K562 (cell line): ENCODE measurements around the gene NDUFAF3. TPM values are rescaled to one million over a fixed set of nuclear protein-coding genes. Genes with fewer than 3 reads are reported as not detected.

ENCODE experiments used
- GTF2F1 ChIP-seq: IDR thresholded peaks from 2 replicates; pipeline ENCODE4 v1.6.1; 2011; ENCODE audit warnings: low read depth, low read length, improper control_type of control experiment
- IFI16 ChIP-seq: fragments of 250-450 bp; sonication (Bioruptor Pico); IDR thresholded peaks from 2 replicates; pipeline ENCODE4 v2.1.2; 2022; ENCODE audit warnings: mild to moderate bottlenecking, inconsistent platforms
- KDM5B ChIP-seq: fragments of 200-600 bp; sonication (generic); IDR thresholded peaks from 2 replicates; pipeline ENCODE4 v1.6.1; 2012; ENCODE audit warnings: low read depth, mild to moderate bottlenecking, moderate library complexity, low read length, control low read depth, inconsistent platforms; ENCODE audit not compliant: insufficient replicate concordance
- MAZ ChIP-seq, 2 experiments: fragments of 450-650 bp in 1 of 2; sonication (generic) in 1 of 2; formaldehyde crosslinking; IDR thresholded peaks in 1 of 2; conservative IDR thresholded peaks in 1 of 2; 2 replicates each; pipeline versions ENCODE4 v1.4.0 to v1.5.0; 2020; ENCODE audit warnings: mild to moderate bottlenecking in 1 of 2, missing genetic modification reagents in 1 of 2
- MECOM ChIP-seq: fragments of 250-450 bp; sonication (Bioruptor Pico); IDR thresholded peaks from 2 replicates; pipeline ENCODE4 v1.8.0; 2022; ENCODE audit warnings: inconsistent platforms
- MXI1 ChIP-seq: IDR thresholded peaks from 2 replicates; pipeline ENCODE4 v1.6.1; 2011; ENCODE audit warnings: low read depth, mild to moderate bottlenecking, improper control_type of control experiment, low read length
- NR1H2 ChIP-seq: sonication (generic); formaldehyde crosslinking; IDR thresholded peaks from 2 replicates; pipeline ENCODE4 v1.4.0; 2020; ENCODE audit warnings: mild to moderate bottlenecking, missing genetic modification reagents
- SPI1 ChIP-seq: IDR thresholded peaks from 2 replicates; pipeline ENCODE4 v1.6.1; 2011; ENCODE audit warnings: low read depth, low read length, control low read depth, borderline replicate concordance
- TEAD1 ChIP-seq, 2 experiments: fragments of 450-650 bp in 1 of 2; sonication (generic) in 1 of 2; formaldehyde crosslinking; IDR thresholded peaks; 2 replicates each; pipeline versions ENCODE4 v1.4.0 to v1.8.0; 2020 to 2022; ENCODE audit warnings: mild to moderate bottlenecking in 2 of 2, missing genetic modification reagents in 1 of 2
- USF2 ChIP-seq: sonication (generic); formaldehyde crosslinking; IDR thresholded peaks from 2 replicates; pipeline ENCODE4 v1.5.0; 2020; ENCODE audit warnings: missing genetic modification reagents
- ZFP1 ChIP-seq: fragments of 450-650 bp; formaldehyde crosslinking; IDR thresholded peaks from 2 replicates; pipeline ENCODE4 v1.4.0; 2020; ENCODE audit warnings: mild to moderate bottlenecking, mixed read lengths
- ZNF134 ChIP-seq: fragments of 250-450 bp; sonication (Bioruptor Pico); conservative IDR thresholded peaks from 2 replicates; pipeline ENCODE4 v1.4.0; 2020
- ZNF280B ChIP-seq: fragments of 250-450 bp; sonication (Bioruptor Pico); IDR thresholded peaks from 2 replicates; pipeline ENCODE4 v1.5.1; 2021; ENCODE audit warnings: mild to moderate bottlenecking
- polyA plus RNA-seq, 8 experiments: library from polyadenylated mRNA; depleted of rRNA in 4 of 8; stranded (reverse) in 5 of 8; unstranded in 3 of 8; fragments of >200 nt; fragmentation: Nextera tagmentation in 2 of 8; fragmentation: Illumina TruSeq in 1 of 8; extraction: Ambion mirVana in 2 of 8; extraction: Trizol in 1 of 8; gene quantifications; 2 replicates each; pipeline versions ENCODE4 v1.2.1 to v1.2.3, GENCODE V29; 2011 to 2014; ENCODE audit warnings: inconsistent platforms in 1 of 8, missing spikeins in 1 of 8
- total RNA-seq, 7 experiments: library from RNA; depleted of rRNA in 6 of 7; stranded (reverse); fragments of >200 nt in 6 of 7; fragmentation: Illumina TruSeq in 2 of 7; extraction: Trizol in 2 of 7; gene quantifications; 2 replicates each; pipeline versions ENCODE4 v1.2.1 to v1.2.3, GENCODE V29; 2011 to 2021; ENCODE audit warnings: low replicate concordance in 1 of 7
- TF ChIP-seq, protein P1 (sequence below): sonication (generic); formaldehyde crosslinking; IDR thresholded peaks from 2 replicates; pipeline ENCODE4 v1.8.0; 2023; ENCODE audit warnings: mild to moderate bottlenecking, missing genetic modification reagents
- TF ChIP-seq, protein P2 (sequence below): fragments of 250-450 bp; sonication (Bioruptor Pico); IDR thresholded peaks from 2 replicates; pipeline ENCODE4 v1.4.0; 2020
- TF ChIP-seq, protein P3 (sequence below): IDR thresholded peaks from 3 replicates; pipeline ENCODE4 v1.6.1; 2011; ENCODE audit warnings: borderline replicate concordance, mild to moderate bottlenecking; ENCODE audit not compliant: insufficient read length, insufficient read depth
- TF ChIP-seq, protein P4 (sequence below): fragments of 450-650 bp; IDR thresholded peaks from 2 replicates; pipeline ENCODE4 v1.6.1; 2016; ENCODE audit warnings: mild to moderate bottlenecking

Gene NDUFAF3
- total and polyA plus RNA-seq, 9 of the 15 experiments (the other 6 are each of a cell fraction or from before 2014, with no cell fraction given), result 17.0 to 127 (median 36.3) TPM

- TF ChIP-seq ZNF280B, result no peak
- no peak for TF ChIP-seq ZFP1 (CRISPR knock-in tag)
- TF ChIP-seq, protein P1, sequence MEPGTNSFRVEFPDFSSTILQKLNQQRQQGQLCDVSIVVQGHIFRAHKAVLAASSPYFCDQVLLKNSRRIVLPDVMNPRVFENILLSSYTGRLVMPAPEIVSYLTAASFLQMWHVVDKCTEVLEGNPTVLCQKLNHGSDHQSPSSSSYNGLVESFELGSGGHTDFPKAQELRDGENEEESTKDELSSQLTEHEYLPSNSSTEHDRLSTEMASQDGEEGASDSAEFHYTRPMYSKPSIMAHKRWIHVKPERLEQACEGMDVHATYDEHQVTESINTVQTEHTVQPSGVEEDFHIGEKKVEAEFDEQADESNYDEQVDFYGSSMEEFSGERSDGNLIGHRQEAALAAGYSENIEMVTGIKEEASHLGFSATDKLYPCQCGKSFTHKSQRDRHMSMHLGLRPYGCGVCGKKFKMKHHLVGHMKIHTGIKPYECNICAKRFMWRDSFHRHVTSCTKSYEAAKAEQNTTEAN (CRISPR knock-in tag), result no peak
- TF ChIP-seq KDM5B, result peak; percentile 73
- TF ChIP-seq, protein P2, sequence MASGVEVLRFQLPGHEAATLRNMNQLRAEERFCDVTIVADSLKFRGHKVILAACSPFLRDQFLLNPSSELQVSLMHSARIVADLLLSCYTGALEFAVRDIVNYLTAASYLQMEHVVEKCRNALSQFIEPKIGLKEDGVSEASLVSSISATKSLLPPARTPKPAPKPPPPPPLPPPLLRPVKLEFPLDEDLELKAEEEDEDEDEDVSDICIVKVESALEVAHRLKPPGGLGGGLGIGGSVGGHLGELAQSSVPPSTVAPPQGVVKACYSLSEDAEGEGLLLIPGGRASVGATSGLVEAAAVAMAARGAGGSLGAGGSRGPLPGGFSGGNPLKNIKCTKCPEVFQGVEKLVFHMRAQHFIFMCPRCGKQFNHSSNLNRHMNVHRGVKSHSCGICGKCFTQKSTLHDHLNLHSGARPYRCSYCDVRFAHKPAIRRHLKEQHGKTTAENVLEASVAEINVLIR, result no peak
- peak; percentile 43; the same call in 1 of the 2 replicates for TF ChIP-seq NR1H2 (CRISPR knock-in tag)
- TF ChIP-seq SPI1, result 0 out of 2 replicates have a peak, but pooled peaks have one; percentile 21
- TF ChIP-seq MXI1, result no peak
- TF ChIP-seq MAZ (CRISPR knock-in tag; conservative IDR thresholded peaks at IDR 0.05 in 1 of 2, IDR thresholded peaks at IDR 0.05 in 1 of 2), result peak in 1 of 2 experiments; percentile 31; a peak in 1 of 4 replicates
- TF ChIP-seq USF2 (CRISPR knock-in tag), result no peak
- no peak for TF ChIP-seq ZNF134 (CRISPR knock-in tag)
- TF ChIP-seq, protein P3, sequence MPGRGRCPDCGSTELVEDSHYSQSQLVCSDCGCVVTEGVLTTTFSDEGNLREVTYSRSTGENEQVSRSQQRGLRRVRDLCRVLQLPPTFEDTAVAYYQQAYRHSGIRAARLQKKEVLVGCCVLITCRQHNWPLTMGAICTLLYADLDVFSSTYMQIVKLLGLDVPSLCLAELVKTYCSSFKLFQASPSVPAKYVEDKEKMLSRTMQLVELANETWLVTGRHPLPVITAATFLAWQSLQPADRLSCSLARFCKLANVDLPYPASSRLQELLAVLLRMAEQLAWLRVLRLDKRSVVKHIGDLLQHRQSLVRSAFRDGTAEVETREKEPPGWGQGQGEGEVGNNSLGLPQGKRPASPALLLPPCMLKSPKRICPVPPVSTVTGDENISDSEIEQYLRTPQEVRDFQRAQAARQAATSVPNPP, result no peak
- no peak for TF ChIP-seq MECOM (CRISPR knock-in tag)
- TF ChIP-seq, protein P4, sequence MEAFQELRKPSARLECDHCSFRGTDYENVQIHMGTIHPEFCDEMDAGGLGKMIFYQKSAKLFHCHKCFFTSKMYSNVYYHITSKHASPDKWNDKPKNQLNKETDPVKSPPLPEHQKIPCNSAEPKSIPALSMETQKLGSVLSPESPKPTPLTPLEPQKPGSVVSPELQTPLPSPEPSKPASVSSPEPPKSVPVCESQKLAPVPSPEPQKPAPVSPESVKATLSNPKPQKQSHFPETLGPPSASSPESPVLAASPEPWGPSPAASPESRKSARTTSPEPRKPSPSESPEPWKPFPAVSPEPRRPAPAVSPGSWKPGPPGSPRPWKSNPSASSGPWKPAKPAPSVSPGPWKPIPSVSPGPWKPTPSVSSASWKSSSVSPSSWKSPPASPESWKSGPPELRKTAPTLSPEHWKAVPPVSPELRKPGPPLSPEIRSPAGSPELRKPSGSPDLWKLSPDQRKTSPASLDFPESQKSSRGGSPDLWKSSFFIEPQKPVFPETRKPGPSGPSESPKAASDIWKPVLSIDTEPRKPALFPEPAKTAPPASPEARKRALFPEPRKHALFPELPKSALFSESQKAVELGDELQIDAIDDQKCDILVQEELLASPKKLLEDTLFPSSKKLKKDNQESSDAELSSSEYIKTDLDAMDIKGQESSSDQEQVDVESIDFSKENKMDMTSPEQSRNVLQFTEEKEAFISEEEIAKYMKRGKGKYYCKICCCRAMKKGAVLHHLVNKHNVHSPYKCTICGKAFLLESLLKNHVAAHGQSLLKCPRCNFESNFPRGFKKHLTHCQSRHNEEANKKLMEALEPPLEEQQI, result no peak
- TF ChIP-seq TEAD1 (CRISPR knock-in tag; IDR thresholded peaks at IDR 0.05), result no peak
- no peak for TF ChIP-seq GTF2F1
- no peak for TF ChIP-seq IFI16
Observed at GRCh38 chr3:49020330-49021212, 1.4 kb upstream of the NDUFAF3 start (continued).
